GM23338 (cell line): ENCODE results near the gene GRIK5. TPM values are rescaled to one million over a fixed set of nuclear protein-coding genes. Genes with fewer than 3 reads are reported as not detected.

Source experiments
- ATAC-seq: fragments of 200-7000 bp; cut with Tn5 transposase; 3 replicates; pipeline ENCODE4 v1.9.1; 2020
- DNase-seq: peaks from one replicate; pipeline ENCODE4 v3.0.0-alpha.2; 2015; ENCODE audit warnings: low spot score
- H2AFZ ChIP-seq: fragments of 200-600 bp; sonication (generic); 2 replicates; pipeline ENCODE4 v1.8.0; 2016; ENCODE audit warnings: antibody characterized with exemption, mild to moderate bottlenecking, moderate library complexity
- H3F3A ChIP-seq: fragments of 200-600 bp; sonication (generic); replicated peaks from 2 replicates; pipeline ENCODE4 v1.8.0; 2017; ENCODE audit warnings: antibody characterized with exemption, mixed run types, low read depth
- H3K27ac ChIP-seq: fragments of 200-600 bp; sonication (generic); 2 replicates; pipeline ENCODE4 v1.6.1; 2016; ENCODE audit warnings: low read depth
- H3K27me3 ChIP-seq: fragments of 200-600 bp; sonication (generic); 2 replicates; pipeline ENCODE4 v1.8.0; 2016; ENCODE audit warnings: mild to moderate bottlenecking, mixed run types, moderate library complexity; ENCODE audit not compliant: insufficient read depth
- H3K36me3 ChIP-seq: fragments of 200-600 bp; sonication (generic); 2 replicates; pipeline ENCODE4 v1.8.0; 2016; ENCODE audit warnings: mild to moderate bottlenecking; ENCODE audit not compliant: insufficient read depth
- H3K4me1 ChIP-seq: fragments of 200-600 bp; sonication (generic); 2 replicates; pipeline ENCODE4 v1.8.0; 2016; ENCODE audit warnings: mild to moderate bottlenecking, moderate library complexity; ENCODE audit not compliant: insufficient read depth
- H3K4me2 ChIP-seq: fragments of 200-600 bp; sonication (generic); 2 replicates; pipeline ENCODE4 v1.7.1; 2017; ENCODE audit warnings: mixed run types
- H3K4me3 ChIP-seq: fragments of 200-600 bp; sonication (generic); 2 replicates; pipeline ENCODE4 v1.6.1; 2016; ENCODE audit warnings: mixed run types
- H3K79me2 ChIP-seq: fragments of 200-600 bp; sonication (generic); replicated peaks from 2 replicates; pipeline ENCODE4 v1.8.0; 2017; ENCODE audit warnings: mild to moderate bottlenecking; ENCODE audit not compliant: insufficient read depth
- H3K9me2 ChIP-seq: fragments of 200-600 bp; sonication (generic); 2 replicates; pipeline ENCODE4 v1.8.0; 2017; ENCODE audit not compliant: insufficient read depth
- H4K20me1 ChIP-seq: fragments of 200-600 bp; sonication (generic); replicated peaks from 2 replicates; pipeline ENCODE4 v1.8.0; 2017; ENCODE audit warnings: mild to moderate bottlenecking; ENCODE audit not compliant: insufficient read depth
- H3K27ac Mint-ChIP-seq: 2 replicates; pipeline ENCODE4 v1.8.0; 2020; ENCODE audit warnings: inconsistent platforms, mild to moderate bottlenecking, moderate library complexity, mixed read lengths
- H3K27me3 Mint-ChIP-seq: 3 replicates; pipeline ENCODE4 v1.8.0; 2022; ENCODE audit warnings: low read depth, mild to moderate bottlenecking, moderate library complexity, mixed read lengths, inconsistent platforms; ENCODE audit not compliant: insufficient read depth, poor library complexity
- H3K36me3 Mint-ChIP-seq: 3 replicates; pipeline ENCODE4 v1.8.0; 2021; ENCODE audit warnings: low read depth, mild to moderate bottlenecking, inconsistent platforms, moderate library complexity, mixed read lengths
- H3K4me1 Mint-ChIP-seq: 3 replicates; pipeline ENCODE4 v1.8.0; 2020; ENCODE audit warnings: mild to moderate bottlenecking, inconsistent platforms, mixed read lengths
- H3K4me3 Mint-ChIP-seq: 3 replicates; pipeline ENCODE4 v1.8.0; 2021; ENCODE audit warnings: moderate library complexity, mild to moderate bottlenecking, inconsistent platforms, mixed read lengths
- H3K9me3 Mint-ChIP-seq: 3 replicates; pipeline ENCODE4 v1.8.0; 2020; ENCODE audit warnings: moderate library complexity, mild to moderate bottlenecking, inconsistent platforms, mixed read lengths
- CREB1 ChIP-seq: fragments of 250-450 bp; sonication (Bioruptor Pico); IDR thresholded peaks from 2 replicates; pipeline ENCODE4 v1.5.0; 2020; ENCODE audit warnings: low read depth, mild to moderate bottlenecking, moderate library complexity
- EZH2 ChIP-seq: fragments of 200-600 bp; sonication (generic); IDR thresholded peaks from one replicate; pipeline ENCODE4 v1.8.0; 2017; ENCODE audit warnings: antibody characterized with exemption, mild to moderate bottlenecking, low read depth; ENCODE audit not compliant: unreplicated experiment
- EZH2phosphoT487 ChIP-seq: fragments of 200-600 bp; sonication (generic); IDR thresholded peaks from one replicate; pipeline ENCODE4 v1.8.1; 2018; ENCODE audit warnings: antibody characterized with exemption; ENCODE audit not compliant: unreplicated experiment
- JUNB ChIP-seq: IDR thresholded peaks from one replicate; pipeline ENCODE4 v1.6.1; 2016; ENCODE audit warnings: antibody characterized with exemption; ENCODE audit not compliant: unreplicated experiment
- NANOG ChIP-seq: IDR thresholded peaks from 2 replicates; pipeline ENCODE4 v1.6.1; 2016; ENCODE audit warnings: antibody characterized with exemption, borderline replicate concordance
- POLR2AphosphoS5 ChIP-seq: IDR thresholded peaks from 2 replicates; pipeline ENCODE4 v1.6.1; 2016; ENCODE audit warnings: antibody characterized with exemption, low read depth
- STAT1 ChIP-seq: IDR thresholded peaks from one replicate; pipeline ENCODE4 v1.6.1; 2016; ENCODE audit warnings: antibody characterized with exemption; ENCODE audit not compliant: unreplicated experiment
- ZNF114 ChIP-seq: fragments of 250-450 bp; sonication (Bioruptor Pico); IDR thresholded peaks from 2 replicates; pipeline ENCODE4 v1.5.0; 2020; ENCODE audit warnings: mild to moderate bottlenecking, moderate library complexity
- ZNF331 ChIP-seq: fragments of 250-450 bp; sonication (Bioruptor Pico); IDR thresholded peaks from 2 replicates; pipeline ENCODE4 v1.5.0; 2020; ENCODE audit warnings: low read depth, mild to moderate bottlenecking, moderate library complexity
- polyA plus RNA-seq: library from polyadenylated mRNA; unstranded; fragments of >200 nt; fragmentation: Nextera tagmentation; extraction: Ambion mirVana; gene quantifications from 2 replicates; pipeline ENCODE4 v1.2.1, GENCODE V29; 2016
- total RNA-seq: library from RNA; depleted of rRNA; stranded (reverse); fragments of >200 nt; shearing (Covaris generic); gene quantifications from 2 replicates; pipeline ENCODE4 v1.2.3, GENCODE V29; 2014
- TF ChIP-seq, protein P1 (sequence below): IDR thresholded peaks from one replicate; pipeline ENCODE4 v1.6.1; 2018; ENCODE audit warnings: antibody characterized with exemption; ENCODE audit not compliant: unreplicated experiment
- TF ChIP-seq, protein P2 (sequence below): fragments of 250-450 bp; sonication (Bioruptor Pico); IDR thresholded peaks from 2 replicates; pipeline ENCODE4 v1.5.0; 2020; ENCODE audit warnings: mild to moderate bottlenecking, moderate library complexity
- TF ChIP-seq, protein P3 (sequence below): IDR thresholded peaks from 2 replicates; pipeline ENCODE4 v1.6.1; 2016; ENCODE audit warnings: antibody characterized with exemption
- TF ChIP-seq, protein P4 (sequence below), 2 experiments: fragments of 200-600 bp in 1 of 2; sonication (generic) in 1 of 2; conservative IDR thresholded peaks; 2 replicates each; pipeline versions ENCODE4 v1.5.1 to v1.6.1; 2016 to 2017; ENCODE audit warnings: antibody characterized with exemption in 2 of 2, low read depth in 2 of 2, mild to moderate bottlenecking in 2 of 2, moderate library complexity in 1 of 2

The GRIK5 gene
- total and polyA plus RNA-seq, 2 experiments from 2014 or later, result 5.1 to 42.5 TPM

DNA sequence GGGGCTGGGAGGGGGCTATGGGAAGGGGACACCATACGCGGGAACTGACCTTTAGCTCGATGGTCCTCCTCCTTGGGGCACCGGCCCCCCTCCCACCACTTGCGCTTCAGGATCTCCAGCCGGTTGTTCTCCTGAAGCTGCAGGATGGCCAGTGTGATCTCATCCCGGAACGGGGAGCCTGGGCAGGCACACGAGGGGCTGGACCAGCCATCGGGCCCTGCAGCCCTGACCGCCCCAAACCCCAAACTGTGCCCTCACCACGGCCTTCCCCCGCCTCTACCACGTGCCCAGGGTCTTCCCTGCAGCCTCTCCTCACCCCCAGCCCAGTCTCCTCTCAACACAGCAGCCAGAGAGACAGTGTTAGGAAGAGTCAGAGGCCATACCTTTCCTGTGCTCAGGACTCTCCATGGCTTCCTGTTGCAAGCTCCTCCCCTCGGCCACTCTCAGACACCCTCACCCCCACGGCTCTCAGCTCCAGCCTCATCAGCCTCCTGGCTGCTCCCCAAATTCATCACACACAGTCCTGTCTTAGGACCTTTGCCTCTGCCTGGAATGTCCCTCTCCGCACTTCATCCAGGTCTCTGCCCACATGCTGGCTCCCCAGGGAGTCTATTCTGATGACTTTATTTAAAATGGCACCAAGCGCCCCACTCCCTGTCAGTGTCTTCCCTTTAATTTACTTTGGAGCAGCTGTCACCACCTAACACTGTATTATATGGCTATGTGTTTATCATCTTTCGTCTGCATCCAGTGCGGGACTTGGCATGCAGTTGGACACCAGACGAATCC lies 66.3 kb downstream of the GRIK5 start:
- H3K4me2 ChIP-seq, result no peak overlapping the region
- DNase-seq, result no peak
- H3K9me2 ChIP-seq, result no peaks in the 10 kb centered on the region
- Mint-ChIP-seq H3K27ac (no peak overlapping the region), H3K4me1 (peaks cover 25% of the 10 kb centered on the region), H3K4me3 (no peak overlapping the region), H3K27me3 (peaks cover 34% of the 10 kb centered on the region), H3K9me3 (no peaks in the 10 kb centered on the region; the same call in 2 of the 3 replicates), H3K36me3 (peaks cover 26% of the 10 kb centered on the region; the same call in 2 of the 3 replicates)
- no peak for TF ChIP-seq CREB1 (CRISPR knock-in tag)
- TF ChIP-seq EZH2, result no peak
- TF ChIP-seq EZH2phosphoT487, result no peak
- TF ChIP-seq, protein P1, sequence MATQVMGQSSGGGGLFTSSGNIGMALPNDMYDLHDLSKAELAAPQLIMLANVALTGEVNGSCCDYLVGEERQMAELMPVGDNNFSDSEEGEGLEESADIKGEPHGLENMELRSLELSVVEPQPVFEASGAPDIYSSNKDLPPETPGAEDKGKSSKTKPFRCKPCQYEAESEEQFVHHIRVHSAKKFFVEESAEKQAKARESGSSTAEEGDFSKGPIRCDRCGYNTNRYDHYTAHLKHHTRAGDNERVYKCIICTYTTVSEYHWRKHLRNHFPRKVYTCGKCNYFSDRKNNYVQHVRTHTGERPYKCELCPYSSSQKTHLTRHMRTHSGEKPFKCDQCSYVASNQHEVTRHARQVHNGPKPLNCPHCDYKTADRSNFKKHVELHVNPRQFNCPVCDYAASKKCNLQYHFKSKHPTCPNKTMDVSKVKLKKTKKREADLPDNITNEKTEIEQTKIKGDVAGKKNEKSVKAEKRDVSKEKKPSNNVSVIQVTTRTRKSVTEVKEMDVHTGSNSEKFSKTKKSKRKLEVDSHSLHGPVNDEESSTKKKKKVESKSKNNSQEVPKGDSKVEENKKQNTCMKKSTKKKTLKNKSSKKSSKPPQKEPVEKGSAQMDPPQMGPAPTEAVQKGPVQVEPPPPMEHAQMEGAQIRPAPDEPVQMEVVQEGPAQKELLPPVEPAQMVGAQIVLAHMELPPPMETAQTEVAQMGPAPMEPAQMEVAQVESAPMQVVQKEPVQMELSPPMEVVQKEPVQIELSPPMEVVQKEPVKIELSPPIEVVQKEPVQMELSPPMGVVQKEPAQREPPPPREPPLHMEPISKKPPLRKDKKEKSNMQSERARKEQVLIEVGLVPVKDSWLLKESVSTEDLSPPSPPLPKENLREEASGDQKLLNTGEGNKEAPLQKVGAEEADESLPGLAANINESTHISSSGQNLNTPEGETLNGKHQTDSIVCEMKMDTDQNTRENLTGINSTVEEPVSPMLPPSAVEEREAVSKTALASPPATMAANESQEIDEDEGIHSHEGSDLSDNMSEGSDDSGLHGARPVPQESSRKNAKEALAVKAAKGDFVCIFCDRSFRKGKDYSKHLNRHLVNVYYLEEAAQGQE, result no peak
- TF ChIP-seq, protein P2, sequence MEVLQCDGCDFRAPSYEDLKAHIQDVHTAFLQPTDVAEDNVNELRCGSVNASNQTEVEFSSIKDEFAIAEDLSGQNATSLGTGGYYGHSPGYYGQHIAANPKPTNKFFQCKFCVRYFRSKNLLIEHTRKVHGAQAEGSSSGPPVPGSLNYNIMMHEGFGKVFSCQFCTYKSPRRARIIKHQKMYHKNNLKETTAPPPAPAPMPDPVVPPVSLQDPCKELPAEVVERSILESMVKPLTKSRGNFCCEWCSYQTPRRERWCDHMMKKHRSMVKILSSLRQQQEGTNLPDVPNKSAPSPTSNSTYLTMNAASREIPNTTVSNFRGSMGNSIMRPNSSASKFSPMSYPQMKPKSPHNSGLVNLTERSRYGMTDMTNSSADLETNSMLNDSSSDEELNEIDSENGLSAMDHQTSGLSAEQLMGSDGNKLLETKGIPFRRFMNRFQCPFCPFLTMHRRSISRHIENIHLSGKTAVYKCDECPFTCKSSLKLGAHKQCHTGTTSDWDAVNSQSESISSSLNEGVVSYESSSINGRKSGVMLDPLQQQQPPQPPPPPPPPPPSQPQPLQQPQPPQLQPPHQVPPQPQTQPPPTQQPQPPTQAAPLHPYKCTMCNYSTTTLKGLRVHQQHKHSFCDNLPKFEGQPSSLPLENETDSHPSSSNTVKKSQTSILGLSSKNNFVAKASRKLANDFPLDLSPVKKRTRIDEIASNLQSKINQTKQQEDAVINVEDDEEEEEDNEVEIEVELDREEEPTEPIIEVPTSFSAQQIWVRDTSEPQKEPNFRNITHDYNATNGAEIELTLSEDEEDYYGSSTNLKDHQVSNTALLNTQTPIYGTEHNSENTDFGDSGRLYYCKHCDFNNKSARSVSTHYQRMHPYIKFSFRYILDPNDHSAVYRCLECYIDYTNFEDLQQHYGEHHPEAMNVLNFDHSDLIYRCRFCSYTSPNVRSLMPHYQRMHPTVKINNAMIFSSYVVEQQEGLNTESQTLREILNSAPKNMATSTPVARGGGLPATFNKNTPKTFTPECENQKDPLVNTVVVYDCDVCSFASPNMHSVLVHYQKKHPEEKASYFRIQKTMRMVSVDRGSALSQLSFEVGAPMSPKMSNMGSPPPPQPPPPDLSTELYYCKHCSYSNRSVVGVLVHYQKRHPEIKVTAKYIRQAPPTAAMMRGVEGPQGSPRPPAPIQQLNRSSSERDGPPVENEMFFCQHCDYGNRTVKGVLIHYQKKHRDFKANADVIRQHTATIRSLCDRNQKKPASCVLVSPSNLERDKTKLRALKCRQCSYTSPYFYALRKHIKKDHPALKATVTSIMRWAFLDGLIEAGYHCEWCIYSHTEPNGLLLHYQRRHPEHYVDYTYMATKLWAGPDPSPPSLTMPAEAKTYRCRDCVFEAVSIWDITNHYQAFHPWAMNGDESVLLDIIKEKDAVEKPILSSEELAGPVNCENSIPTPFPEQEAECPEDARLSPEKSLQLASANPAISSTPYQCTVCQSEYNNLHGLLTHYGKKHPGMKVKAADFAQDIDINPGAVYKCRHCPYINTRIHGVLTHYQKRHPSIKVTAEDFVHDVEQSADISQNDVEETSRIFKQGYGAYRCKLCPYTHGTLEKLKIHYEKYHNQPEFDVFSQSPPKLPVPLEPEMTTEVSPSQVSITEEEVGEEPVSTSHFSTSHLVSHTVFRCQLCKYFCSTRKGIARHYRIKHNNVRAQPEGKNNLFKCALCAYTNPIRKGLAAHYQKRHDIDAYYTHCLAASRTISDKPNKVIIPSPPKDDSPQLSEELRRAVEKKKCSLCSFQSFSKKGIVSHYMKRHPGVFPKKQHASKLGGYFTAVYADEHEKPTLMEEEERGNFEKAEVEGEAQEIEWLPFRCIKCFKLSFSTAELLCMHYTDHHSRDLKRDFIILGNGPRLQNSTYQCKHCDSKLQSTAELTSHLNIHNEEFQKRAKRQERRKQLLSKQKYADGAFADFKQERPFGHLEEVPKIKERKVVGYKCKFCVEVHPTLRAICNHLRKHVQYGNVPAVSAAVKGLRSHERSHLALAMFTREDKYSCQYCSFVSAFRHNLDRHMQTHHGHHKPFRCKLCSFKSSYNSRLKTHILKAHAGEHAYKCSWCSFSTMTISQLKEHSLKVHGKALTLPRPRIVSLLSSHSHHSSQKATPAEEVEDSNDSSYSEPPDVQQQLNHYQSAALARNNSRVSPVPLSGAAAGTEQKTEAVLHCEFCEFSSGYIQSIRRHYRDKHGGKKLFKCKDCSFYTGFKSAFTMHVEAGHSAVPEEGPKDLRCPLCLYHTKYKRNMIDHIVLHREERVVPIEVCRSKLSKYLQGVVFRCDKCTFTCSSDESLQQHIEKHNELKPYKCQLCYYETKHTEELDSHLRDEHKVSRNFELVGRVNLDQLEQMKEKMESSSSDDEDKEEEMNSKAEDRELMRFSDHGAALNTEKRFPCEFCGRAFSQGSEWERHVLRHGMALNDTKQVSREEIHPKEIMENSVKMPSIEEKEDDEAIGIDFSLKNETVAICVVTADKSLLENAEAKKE (CRISPR knock-in tag), result no peak
- TF ChIP-seq STAT1, result no peak
- TF ChIP-seq, protein P3, sequence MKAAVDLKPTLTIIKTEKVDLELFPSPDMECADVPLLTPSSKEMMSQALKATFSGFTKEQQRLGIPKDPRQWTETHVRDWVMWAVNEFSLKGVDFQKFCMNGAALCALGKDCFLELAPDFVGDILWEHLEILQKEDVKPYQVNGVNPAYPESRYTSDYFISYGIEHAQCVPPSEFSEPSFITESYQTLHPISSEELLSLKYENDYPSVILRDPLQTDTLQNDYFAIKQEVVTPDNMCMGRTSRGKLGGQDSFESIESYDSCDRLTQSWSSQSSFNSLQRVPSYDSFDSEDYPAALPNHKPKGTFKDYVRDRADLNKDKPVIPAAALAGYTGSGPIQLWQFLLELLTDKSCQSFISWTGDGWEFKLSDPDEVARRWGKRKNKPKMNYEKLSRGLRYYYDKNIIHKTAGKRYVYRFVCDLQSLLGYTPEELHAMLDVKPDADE, result no peak
- TF ChIP-seq, protein P4, sequence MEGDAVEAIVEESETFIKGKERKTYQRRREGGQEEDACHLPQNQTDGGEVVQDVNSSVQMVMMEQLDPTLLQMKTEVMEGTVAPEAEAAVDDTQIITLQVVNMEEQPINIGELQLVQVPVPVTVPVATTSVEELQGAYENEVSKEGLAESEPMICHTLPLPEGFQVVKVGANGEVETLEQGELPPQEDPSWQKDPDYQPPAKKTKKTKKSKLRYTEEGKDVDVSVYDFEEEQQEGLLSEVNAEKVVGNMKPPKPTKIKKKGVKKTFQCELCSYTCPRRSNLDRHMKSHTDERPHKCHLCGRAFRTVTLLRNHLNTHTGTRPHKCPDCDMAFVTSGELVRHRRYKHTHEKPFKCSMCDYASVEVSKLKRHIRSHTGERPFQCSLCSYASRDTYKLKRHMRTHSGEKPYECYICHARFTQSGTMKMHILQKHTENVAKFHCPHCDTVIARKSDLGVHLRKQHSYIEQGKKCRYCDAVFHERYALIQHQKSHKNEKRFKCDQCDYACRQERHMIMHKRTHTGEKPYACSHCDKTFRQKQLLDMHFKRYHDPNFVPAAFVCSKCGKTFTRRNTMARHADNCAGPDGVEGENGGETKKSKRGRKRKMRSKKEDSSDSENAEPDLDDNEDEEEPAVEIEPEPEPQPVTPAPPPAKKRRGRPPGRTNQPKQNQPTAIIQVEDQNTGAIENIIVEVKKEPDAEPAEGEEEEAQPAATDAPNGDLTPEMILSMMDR (conservative IDR thresholded peaks at IDR 0.05; ENCODE audit: low read depth in 2 of 2), result no peak
- TF ChIP-seq ZNF114, result no peak
- TF ChIP-seq NANOG, result no peak
- TF ChIP-seq ZNF331, result no peak
- no peak for TF ChIP-seq JUNB
- TF ChIP-seq POLR2AphosphoS5, result no peak
- peaks cover 4% of the 10 kb centered on the region; the same call in 1 of the 2 replicates for H4K20me1 ChIP-seq
- no peak overlapping the region for H3K27ac ChIP-seq
- H3K4me3 ChIP-seq, result no peak overlapping the region
- H3K4me1 ChIP-seq, result peaks cover 6% of the 10 kb centered on the region; the same call in 1 of the 2 replicates
- H3K79me2 ChIP-seq, result no peaks in the 10 kb centered on the region
- no peak overlapping the region for H2AFZ ChIP-seq
- peaks cover 11% of the 10 kb centered on the region; the same call in 1 of the 2 replicates for H3F3A ChIP-seq
- ATAC-seq, result no peak
- peaks cover 29% of the 10 kb centered on the region for H3K27me3 ChIP-seq
- no peaks in the 10 kb centered on the region; the same call in 1 of the 2 replicates for H3K36me3 ChIP-seq
